Heart right ventricle (tissue), 16 donors: ENCODE results near the gene AANAT. TPM values are rescaled to one million over a fixed set of nuclear protein-coding genes. Genes with fewer than 3 reads are reported as not detected.

ENCODE experiments used
- ATAC-seq, 8 donors: fragments of 200-7000 bp; cut with Tn5 transposase; one replicate each; pipeline ENCODE4 v1.9.1; 2020; ENCODE audit warnings: mild to moderate bottlenecking in 8 of 8, moderate library complexity in 8 of 8, moderate number of reproducible peaks in 1 of 8
- DNase-seq, 2 donors: peaks; one replicate each; pipeline ENCODE4 v3.0.0-alpha.2; 2020
- H3K27ac ChIP-seq, 10 donors: fragments of 200-600 bp; sonication (generic) in 2 of 10; one replicate each; pipeline versions ENCODE4 v1.5.0 to v1.8.0; 2020 to 2022; ENCODE audit warnings: mild to moderate bottlenecking in 3 of 10
- H3K27me3 ChIP-seq, 7 donors: fragments of 200-600 bp; one replicate each; pipeline ENCODE4 v1.8.0; 2021 to 2022; ENCODE audit warnings: mild to moderate bottlenecking in 2 of 7
- H3K36me3 ChIP-seq, 9 donors: fragments of 200-600 bp; sonication (generic) in 1 of 9; one replicate each; pipeline versions ENCODE4 v1.5.0 to v1.8.0; 2020 to 2022; ENCODE audit warnings: mild to moderate bottlenecking in 2 of 9
- H3K4me1 ChIP-seq, 9 donors: fragments of 200-600 bp; sonication (generic) in 1 of 9; one replicate each; pipeline versions ENCODE4 v1.5.0 to v1.8.0; 2020 to 2022; ENCODE audit warnings: mild to moderate bottlenecking in 4 of 9
- H3K4me3 ChIP-seq, 10 donors: fragments of 200-600 bp; sonication (generic) in 2 of 10; one replicate each; pipeline versions ENCODE4 v1.5.0 to v1.8.0; 2020 to 2022; ENCODE audit warnings: mild to moderate bottlenecking in 7 of 10, moderate library complexity in 2 of 10
- H3K9me3 ChIP-seq, 11 donors: fragments of 200-600 bp in 10 of 11; sonication (generic) in 2 of 11; one replicate each; pipeline versions ENCODE4 v1.5.0 to v1.8.0; 2013 to 2022; ENCODE audit warnings: mild to moderate bottlenecking in 2 of 11, control low read depth in 1 of 11, moderate library complexity in 1 of 11
- WGBS, 2 donors: extraction: QIAGEN DNeasy Blood & Tissue Kit; methylation state at CpG; one replicate each; pipeline ENCODE4 v1.1.7; 2013; ENCODE audit warnings: inconsistent platforms in 1 of 2; 5-methylcytosine and 5-hydroxymethylcytosine counted together
- intact Hi-C, 10 donors: fragments of 100-400 bp; cut with DNase I; formaldehyde crosslinking; loops; one replicate each; pipeline versions ENCODE4 v1.11.1 to v1.14.2; 2022
- long read RNA-seq, 3 donors: library from polyadenylated mRNA; unstranded; transcript quantifications; one replicate each; pipeline ENCODE4 v2.0.0, GENCODE V29; 2020 to 2021
- polyA plus RNA-seq, 2 donors: library from polyadenylated mRNA; stranded (reverse); fragments of 200-250 nt; gene quantifications; one replicate each; pipeline ENCODE4 v1.2.3, GENCODE V29; 2013
- total RNA-seq, 10 donors: library from RNA; stranded (reverse); fragmentation: NEBNext Ultra II Directional in 3 of 10; extraction: Animal tissue kit (Norgen Biotek cat#: 25700) in 3 of 10; gene quantifications; one replicate each; pipeline versions ENCODE4 v1.2.1 to v1.2.4, GENCODE V29; 2021 to 2023
- TF ChIP-seq, protein P1 (sequence below), 9 donors: fragments of 200-600 bp; sonication (generic) in 2 of 9; IDR thresholded peaks; one replicate each; pipeline versions ENCODE4 v1.5.0 to v1.8.0; 2021 to 2022; ENCODE audit warnings: antibody characterized with exemption in 9 of 9, mild to moderate bottlenecking in 5 of 9, moderate library complexity in 1 of 9
- donor health status: Arrhythmogenic right ventricular cardiomyopathy.
- donor health status: ischemic (EF 13 %, LVEDD 7.1; RV severe dilation, severe dysfunction).
- donor health status: healthy with polysubstance abuse.
- donor health status: DM: no; HTN: yes; CAD: no.
- donor health status: DM: no; HTN: no; CAD: no.
- donor health status: ischemic (EF 25% LVEDD 6.9; RV normal size, moderate dysfunction).
- donor health status: ischemic (EF 25% LVEDD 5.7; RV mildly dilated, moderate dysfunction).
- donor health status: healthy.
- donor health status: DM: yes; HTN: yes; CAD: no.
- donor health status: Ischemic cardiomyopathy.
- donor health status: ischemic (EF 35%, LVEDD 5.7; RV mildly dilated, moderate dysfunction).
- donor health status: nonischemic (EF 11% LVEDD 7.7; RV severe dilation, severe dysfunction).
- donor health status: DM: yes; HTN: yes; CAD: no.
- donor health status: PGD.
- donor health status: ischemic (EF 29% LVEDD 5.4; RV normal size, mild dysfunction).
- donor health status: nonischemic (EF 23%, LVEDD 6.1; RV moderate dilation, normal function).

The AANAT gene
- total RNA-seq (under 1 TPM in 1 of 10 donors, not detected in 9; 0.98 TPM), polyA plus RNA-seq (under 1 TPM in 1 of 2 donors, not detected in 1; 0.73 TPM)
- long read RNA-seq, donor 1, result 0 reads
- long read RNA-seq, donor 2, result 0 reads
- long read RNA-seq, donor 3, result 0 reads

DNA sequence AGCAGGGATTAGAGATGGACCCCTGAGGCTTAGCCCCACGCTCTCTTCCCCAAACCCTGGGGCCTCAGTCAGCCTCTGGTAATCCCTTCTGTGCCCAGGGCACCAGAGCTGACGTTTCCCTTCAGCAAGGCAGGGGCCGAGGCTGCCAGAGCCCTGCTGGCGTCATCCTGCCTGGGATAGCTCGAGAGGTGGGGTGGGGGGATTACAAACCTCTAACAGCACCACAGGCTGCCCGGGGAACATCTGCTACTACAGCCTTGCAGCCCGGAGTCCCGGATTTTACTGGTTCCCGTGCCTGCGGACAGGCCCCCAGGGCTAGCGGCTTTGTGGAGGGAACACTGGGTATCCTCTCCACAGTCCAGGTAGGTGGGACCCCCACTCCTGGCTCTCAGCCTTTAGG, at the start of gene AANAT:
Gene AANAT, plus strand, starts transcription at position 238 of the 400 bp plus-strand sequence. CDS start 1,144 bp downstream, outside the sequence.
- no peak for DNase-seq

DNA sequence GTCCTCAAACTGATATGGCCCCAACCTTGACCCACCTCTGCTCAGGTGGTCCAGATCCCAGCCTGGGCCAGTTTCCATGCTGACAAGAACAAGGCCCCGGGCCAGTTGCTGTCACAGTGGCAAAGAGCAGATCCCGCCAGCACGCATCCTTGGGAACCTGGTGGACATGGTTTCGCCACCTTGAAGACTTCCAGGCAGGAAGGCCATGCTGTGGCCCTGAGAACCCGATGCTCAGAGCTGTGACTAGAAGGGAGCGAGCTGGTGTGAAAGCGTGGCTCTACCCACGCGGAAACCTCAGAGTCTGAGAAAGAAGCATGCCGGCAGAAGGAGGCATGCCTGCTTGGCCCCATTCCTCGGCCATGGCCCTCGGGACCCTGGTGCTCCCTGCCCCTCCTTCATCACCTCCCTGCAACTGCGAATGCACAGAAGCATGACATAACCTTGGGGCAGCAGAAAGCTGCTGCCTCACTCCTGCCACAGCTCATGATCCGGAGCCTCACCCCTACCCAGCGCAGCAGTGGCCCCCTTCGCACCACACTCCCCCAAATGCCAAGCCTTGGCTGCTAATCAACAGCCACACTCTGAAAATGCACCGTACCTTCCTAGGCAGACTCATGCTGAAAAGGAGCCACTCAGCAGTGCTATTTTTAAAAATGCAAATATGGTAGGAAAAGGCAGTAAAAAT, 47.7 kb upstream of the AANAT start:
- H3K4me1 ChIP-seq, result peaks cover 21 to 70% (median 54%) of the 10 kb centered on the region in 9 donors
- no peaks in the 10 kb centered on the region for H3K9me3 ChIP-seq
- DNase-seq (no peak), ATAC-seq (peak in 5 of 8 donors; percentile 15 to 51 (median 45))
- H3K4me3 ChIP-seq, result no peak overlapping the region
- intact Hi-C loops, result loop anchor here in 1 of 10 donors (2.0 kb wide), 1 partner anchor 33 kb away; the partner anchor contains the start of gene UBE2O
- H3K27ac ChIP-seq, result peak overlapping the region in 7 of 10 donors; percentile 6 to 70 (median 62)
- WGBS, 2 donors, result 45 to 70% methylated on average over 17 of the region's 17 CpGs
- peaks cover 0 to 10% (median 0%) of the 10 kb centered on the region in 9 donors for H3K36me3 ChIP-seq
- no peaks in the 10 kb centered on the region for H3K27me3 ChIP-seq
- TF ChIP-seq, protein P1, sequence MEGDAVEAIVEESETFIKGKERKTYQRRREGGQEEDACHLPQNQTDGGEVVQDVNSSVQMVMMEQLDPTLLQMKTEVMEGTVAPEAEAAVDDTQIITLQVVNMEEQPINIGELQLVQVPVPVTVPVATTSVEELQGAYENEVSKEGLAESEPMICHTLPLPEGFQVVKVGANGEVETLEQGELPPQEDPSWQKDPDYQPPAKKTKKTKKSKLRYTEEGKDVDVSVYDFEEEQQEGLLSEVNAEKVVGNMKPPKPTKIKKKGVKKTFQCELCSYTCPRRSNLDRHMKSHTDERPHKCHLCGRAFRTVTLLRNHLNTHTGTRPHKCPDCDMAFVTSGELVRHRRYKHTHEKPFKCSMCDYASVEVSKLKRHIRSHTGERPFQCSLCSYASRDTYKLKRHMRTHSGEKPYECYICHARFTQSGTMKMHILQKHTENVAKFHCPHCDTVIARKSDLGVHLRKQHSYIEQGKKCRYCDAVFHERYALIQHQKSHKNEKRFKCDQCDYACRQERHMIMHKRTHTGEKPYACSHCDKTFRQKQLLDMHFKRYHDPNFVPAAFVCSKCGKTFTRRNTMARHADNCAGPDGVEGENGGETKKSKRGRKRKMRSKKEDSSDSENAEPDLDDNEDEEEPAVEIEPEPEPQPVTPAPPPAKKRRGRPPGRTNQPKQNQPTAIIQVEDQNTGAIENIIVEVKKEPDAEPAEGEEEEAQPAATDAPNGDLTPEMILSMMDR (IDR thresholded peaks at IDR 0.05), result no peak

More for the DNA sequence above, at the start of gene AANAT:
- ATAC-seq, result no peak
- no peak within 1 kb of the TSS for H3K27ac ChIP-seq
- H3K9me3 ChIP-seq, result no peaks in the 10 kb centered on the region
- H3K4me1 ChIP-seq, result peaks cover 0 to 18% (median 7%) of the 10 kb centered on the region in 9 donors
- TF ChIP-seq, protein P1 (IDR thresholded peaks at IDR 0.05), result no peak
- no peak within 1 kb of the TSS for H3K4me3 ChIP-seq
- intact Hi-C loops, result loop anchor here in 4 of 10 donors (2.0 kb wide), 2 partner anchors 37 to 39 kb away; no protein-coding TSS in a partner anchor
- H3K27me3 ChIP-seq, result no peaks in the 10 kb centered on the region
- peaks cover 0 to 27% (median 0%) of the 10 kb centered on the region in 9 donors for H3K36me3 ChIP-seq
- 76% methylated on average over 11 of the region's 11 CpGs for WGBS, 2 donors

DNA sequence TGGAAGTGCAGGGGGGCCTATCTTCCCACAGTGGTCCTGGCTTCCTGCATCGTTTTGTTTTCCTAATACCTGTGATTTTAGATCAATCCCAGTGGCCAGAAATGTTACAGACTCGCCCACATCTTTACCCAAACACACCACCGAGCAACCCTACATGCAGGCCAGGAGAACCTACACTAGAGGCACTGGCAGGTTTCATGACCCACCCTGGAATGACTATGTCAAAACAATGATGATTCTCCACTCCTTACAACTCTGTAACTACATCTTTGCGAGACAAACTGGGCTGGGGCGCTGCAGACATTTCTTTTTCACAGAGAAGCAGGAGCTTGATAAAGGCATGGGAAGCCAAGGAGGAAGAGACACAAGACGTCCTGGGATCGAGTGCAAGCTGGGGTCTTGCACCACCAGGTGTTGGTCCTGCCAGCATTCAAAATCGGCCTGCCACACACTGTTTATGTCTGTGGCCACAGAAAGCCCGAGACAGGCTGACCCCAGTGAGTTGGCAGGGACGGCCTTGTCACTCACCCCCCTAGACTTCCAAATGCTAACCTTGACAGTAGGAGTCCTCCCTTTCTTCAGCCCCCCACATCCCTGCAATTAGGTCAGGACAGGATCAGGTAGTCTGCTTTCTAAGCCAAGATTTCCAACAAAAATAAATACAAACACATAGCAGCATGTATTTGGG, 46.9 kb upstream of the AANAT start:
- DNase-seq (no peak), ATAC-seq (peak in 1 of 8 donors; percentile 22)
- TF ChIP-seq, protein P1 (IDR thresholded peaks at IDR 0.05), result no peak
- peak overlapping the region in 8 of 10 donors; percentile 23 to 70 (median 62) for H3K27ac ChIP-seq
- peaks cover 0 to 10% (median 0%) of the 10 kb centered on the region in 9 donors for H3K36me3 ChIP-seq
- no peaks in the 10 kb centered on the region for H3K27me3 ChIP-seq
- WGBS, 2 donors, result 53 to 55% methylated on average over 10 of the region's 10 CpGs
- no peaks in the 10 kb centered on the region for H3K9me3 ChIP-seq
- no peak overlapping the region for H3K4me3 ChIP-seq
- peaks cover 14 to 62% (median 47%) of the 10 kb centered on the region in 9 donors for H3K4me1 ChIP-seq
- intact Hi-C loops, result loop anchor here in 1 of 10 donors (2.0 kb wide), 1 partner anchor 32 kb away; the partner anchor contains the start of gene UBE2O

DNA sequence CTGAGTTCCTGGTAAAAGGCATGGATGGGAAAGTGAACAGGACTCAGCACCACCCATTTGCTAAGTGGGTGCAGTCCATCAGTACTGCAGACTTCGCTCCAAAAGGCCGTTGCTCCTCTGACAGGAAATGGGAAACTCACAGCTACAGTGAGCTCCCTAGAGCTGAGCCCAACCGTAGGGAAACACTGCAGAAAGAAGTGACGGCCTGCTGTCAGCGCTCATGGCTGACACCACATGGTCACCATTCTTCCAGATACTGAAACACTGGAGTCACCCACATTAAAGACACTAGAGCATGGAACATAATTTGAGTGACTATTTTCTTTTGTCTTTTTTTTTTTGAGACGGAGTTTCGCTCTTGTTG, 46.4 kb upstream of the AANAT start:
- Histone ChIP-seq H3K27me3 (no peaks in the 10 kb centered on the region), H3K9me3 (no peaks in the 10 kb centered on the region), H3K4me3 (no peak overlapping the region), H3K27ac (peak overlapping the region in 8 of 10 donors; percentile 23 to 70 (median 62)), H3K36me3 (peaks cover 0 to 10% (median 0%) of the 10 kb centered on the region in 9 donors), H3K4me1 (peaks cover 14 to 61% (median 47%) of the 10 kb centered on the region in 9 donors)
- intact Hi-C loops, result loop anchor here in 1 of 10 donors (2.0 kb wide), 1 partner anchor 32 kb away; the partner anchor contains the start of gene UBE2O
- TF ChIP-seq, protein P1 (IDR thresholded peaks at IDR 0.05), result peak in 1 of 9 donors; percentile 8
- DNase-seq, result peak in 1 of 2 donors; percentile 58
- peak; percentile 82 to 92 (median 86) for ATAC-seq
- WGBS, 2 donors, result 17 to 18% methylated on average over 7 of the region's 7 CpGs
